Smooth muscle cell (in vitro differentiated cells): ENCODE results near the gene CALY. TPM values are rescaled to one million over a fixed set of nuclear protein-coding genes. Genes with fewer than 3 reads are reported as not detected.

Experiments used
- DNase-seq: peaks from one replicate; lab custom pipeline; 2025; ENCODE audit not compliant: unreplicated experiment; lab: John Stamatoyannopoulos, UW
- H2AFZ ChIP-seq: fragments of 200-600 bp; sonication (generic); 2 replicates; pipeline ENCODE4 v1.6.0; 2016; ENCODE audit warnings: antibody characterized with exemption, low read depth, mild to moderate bottlenecking
- H3F3A ChIP-seq: fragments of 200-600 bp; sonication (generic); 2 replicates; pipeline ENCODE4 v1.6.0; 2017; ENCODE audit warnings: antibody characterized with exemption, low read depth
- H3K27ac ChIP-seq: fragments of 200-600 bp; sonication (generic); 2 replicates; pipeline ENCODE4 v1.5.1; 2016; ENCODE audit warnings: low read depth, mild to moderate bottlenecking
- H3K27me3 ChIP-seq: fragments of 200-600 bp; sonication (generic); 2 replicates; pipeline ENCODE4 v1.6.1; 2016; ENCODE audit warnings: low read depth, mild to moderate bottlenecking
- H3K36me3 ChIP-seq: fragments of 200-600 bp; sonication (generic); 2 replicates; pipeline ENCODE4 v1.5.1; 2016; ENCODE audit warnings: low read depth
- H3K4me1 ChIP-seq: fragments of 200-600 bp; sonication (generic); 2 replicates; pipeline ENCODE4 v1.5.1; 2016; ENCODE audit warnings: low read depth
- H3K4me2 ChIP-seq: fragments of 200-600 bp; sonication (generic); 2 replicates; pipeline ENCODE4 v1.6.0; 2016; ENCODE audit warnings: mild to moderate bottlenecking
- H3K4me3 ChIP-seq: fragments of 200-600 bp; sonication (generic); 2 replicates; pipeline ENCODE4 v1.5.1; 2016; ENCODE audit warnings: mild to moderate bottlenecking
- H3K79me2 ChIP-seq: fragments of 200-600 bp; sonication (generic); 2 replicates; pipeline ENCODE4 v1.6.0; 2016; ENCODE audit warnings: low read depth, mild to moderate bottlenecking
- H3K9ac ChIP-seq: fragments of 200-600 bp; sonication (generic); 2 replicates; pipeline ENCODE4 v1.6.0; 2016; ENCODE audit warnings: low read depth
- H3K9me3 ChIP-seq: fragments of 200-600 bp; sonication (generic); replicated peaks from 2 replicates; pipeline ENCODE4 v1.5.1; 2016; ENCODE audit warnings: low read depth
- H4K20me1 ChIP-seq: fragments of 200-600 bp; sonication (generic); 2 replicates; pipeline ENCODE4 v1.6.0; 2016; ENCODE audit warnings: low read depth
- CTCF ChIP-seq: fragments of 200-600 bp; sonication (generic); IDR thresholded peaks from 2 replicates; pipeline ENCODE4 v1.5.1; 2017; ENCODE audit warnings: borderline replicate concordance, mild to moderate bottlenecking, antibody characterized with exemption; ENCODE audit not compliant: insufficient read depth, poor library complexity, severe bottlenecking
- WGBS: methylation state at CpG from one replicate; pipeline ENCODE4 v1.1.7; 2016; ENCODE audit warnings: low lambda C conversion rate; 5-methylcytosine and 5-hydroxymethylcytosine counted together
- polyA plus RNA-seq: library from polyadenylated mRNA; unstranded; fragments of >200 nt; fragmentation: Nextera tagmentation; extraction: Ambion mirVana; gene quantifications from 2 replicates; pipeline ENCODE4 v1.2.1, GENCODE V29; 2016
- total RNA-seq: library from RNA; depleted of rRNA; stranded (reverse); fragments of >200 nt; gene quantifications from 2 replicates; pipeline ENCODE4 v1.2.3, GENCODE V29; 2014

Gene CALY
- total and polyA plus RNA-seq, 2 experiments from 2014 or later, result 2.4 to 10.1 TPM

DNA sequence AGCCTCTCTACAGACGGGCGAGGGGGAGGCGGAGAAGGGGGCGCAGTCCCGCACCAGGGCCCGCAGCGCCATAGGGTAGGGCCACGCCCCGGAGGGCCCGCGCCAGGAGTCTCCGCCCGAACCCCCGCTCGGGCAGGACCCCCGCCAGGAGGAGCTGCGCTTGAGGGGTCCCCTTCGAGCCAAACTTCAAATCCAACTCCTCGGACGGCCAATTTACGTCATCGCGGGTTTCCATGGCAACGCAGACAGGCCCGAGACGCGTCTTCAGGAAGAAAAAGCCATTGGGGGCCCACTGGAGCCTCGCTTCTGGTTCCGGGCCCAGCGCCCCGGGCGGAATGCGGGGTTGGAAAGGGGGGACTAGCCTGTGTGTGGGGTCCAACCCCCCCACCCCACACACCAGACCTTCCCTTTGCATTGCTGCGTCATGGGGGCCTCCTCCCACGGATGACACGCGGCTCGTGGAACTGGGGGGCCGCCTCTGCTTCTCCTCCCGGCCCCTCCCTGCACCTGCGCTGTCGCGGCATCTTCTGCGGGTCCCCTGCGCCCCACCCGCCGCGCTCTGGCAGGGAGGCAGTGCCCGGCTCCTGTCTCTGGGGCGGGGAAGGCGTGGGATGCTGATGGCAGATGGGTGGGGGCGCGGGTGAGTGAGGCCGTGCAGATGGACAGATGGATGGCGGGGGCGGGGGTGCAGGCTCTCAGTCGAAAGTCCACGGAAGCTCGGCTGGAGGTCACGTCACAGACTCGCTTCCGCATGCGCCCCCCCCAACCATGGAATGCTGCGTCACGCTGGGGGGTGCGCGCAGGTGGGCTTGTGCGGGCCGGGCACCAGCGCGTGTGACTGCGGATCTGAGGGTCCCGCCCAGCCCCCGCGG lies 1.2 kb downstream of the CALY start:
- no peak for DNase-seq
- no peaks in the 10 kb centered on the region for H3K9me3 ChIP-seq
- peak overlapping the region; percentile 85 for H3K4me2 ChIP-seq
- peak overlapping the region; percentile 26 for H3K9ac ChIP-seq
- H3K27me3 ChIP-seq, result peaks cover 60% of the 10 kb centered on the region
- H3K4me3 ChIP-seq, result peak overlapping the region; percentile 45
- no peak for TF ChIP-seq CTCF
- H3K4me1 ChIP-seq, result no peaks in the 10 kb centered on the region
- H3K36me3 ChIP-seq, result no peaks in the 10 kb centered on the region
- WGBS, result 15% methylated on average over 39 of the region's 75 CpGs
- no peaks in the 10 kb centered on the region for H3K79me2 ChIP-seq
- no peak overlapping the region for H3K27ac ChIP-seq
- no peaks in the 10 kb centered on the region for H4K20me1 ChIP-seq
- H2AFZ ChIP-seq, result no peak overlapping the region
- H3F3A ChIP-seq, result no peaks in the 10 kb centered on the region

GRCh38 chr10:133334503-133335245 lies 2.0 kb downstream of the CALY start:
- no peak overlapping the region for H2AFZ ChIP-seq

GRCh38 chr10:133332936-133333699 lies 3.6 kb downstream of the CALY start:
- H3K9me3 ChIP-seq, result no peaks in the 10 kb centered on the region
- no peaks in the 10 kb centered on the region for H3K36me3 ChIP-seq
- no peak overlapping the region for H3K4me3 ChIP-seq
- TF ChIP-seq CTCF, result no peak
- H3F3A ChIP-seq, result no peaks in the 10 kb centered on the region
- no peak overlapping the region for H3K27ac ChIP-seq
- H3K9ac ChIP-seq, result no peak overlapping the region
- no peak overlapping the region for H3K4me2 ChIP-seq
- peaks cover 69% of the 10 kb centered on the region for H3K27me3 ChIP-seq
- WGBS, result 90% methylated on average over 18 of the region's 30 CpGs
- no peak overlapping the region for H2AFZ ChIP-seq
- no peaks in the 10 kb centered on the region for H3K79me2 ChIP-seq
- peaks cover 3% of the 10 kb centered on the region for H3K4me1 ChIP-seq
- H4K20me1 ChIP-seq, result no peaks in the 10 kb centered on the region
- DNase-seq, result no peak

More at GRCh38 chr10:133334503-133335245, 2.0 kb downstream of the CALY start:
- 15% methylated on average over 27 of the region's 51 CpGs for WGBS
- H3K27me3 ChIP-seq, result peaks cover 60% of the 10 kb centered on the region
- TF ChIP-seq CTCF, result no peak
- peak overlapping the region; percentile 26 for H3K9ac ChIP-seq
- no peak overlapping the region for H3K27ac ChIP-seq
- H4K20me1 ChIP-seq, result no peaks in the 10 kb centered on the region
- H3K4me2 ChIP-seq, result peak overlapping the region; percentile 85
- peak overlapping the region; percentile 45 for H3K4me3 ChIP-seq
- H3K36me3 ChIP-seq, result no peaks in the 10 kb centered on the region
- H3K9me3 ChIP-seq, result no peaks in the 10 kb centered on the region
- H3K4me1 ChIP-seq, result peaks cover 3% of the 10 kb centered on the region
- no peak for DNase-seq
- no peaks in the 10 kb centered on the region for H3F3A ChIP-seq
- no peaks in the 10 kb centered on the region for H3K79me2 ChIP-seq
